HPDE6-E6E7 (cell line): ENCODE results near the gene MTG1.
A peak's percentile ranks its signal among the peaks of the same experiment; 100 is the strongest.

ENCODE experiments used
- DNase-seq: peaks from one replicate; pipeline ENCODE4 v3.0.0; 2011; ENCODE audit warnings: missing footprints; ENCODE audit errors: extremely low spot score

Gene MTG1, protein sequence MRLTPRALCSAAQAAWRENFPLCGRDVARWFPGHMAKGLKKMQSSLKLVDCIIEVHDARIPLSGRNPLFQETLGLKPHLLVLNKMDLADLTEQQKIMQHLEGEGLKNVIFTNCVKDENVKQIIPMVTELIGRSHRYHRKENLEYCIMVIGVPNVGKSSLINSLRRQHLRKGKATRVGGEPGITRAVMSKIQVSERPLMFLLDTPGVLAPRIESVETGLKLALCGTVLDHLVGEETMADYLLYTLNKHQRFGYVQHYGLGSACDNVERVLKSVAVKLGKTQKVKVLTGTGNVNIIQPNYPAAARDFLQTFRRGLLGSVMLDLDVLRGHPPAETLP

DNA sequence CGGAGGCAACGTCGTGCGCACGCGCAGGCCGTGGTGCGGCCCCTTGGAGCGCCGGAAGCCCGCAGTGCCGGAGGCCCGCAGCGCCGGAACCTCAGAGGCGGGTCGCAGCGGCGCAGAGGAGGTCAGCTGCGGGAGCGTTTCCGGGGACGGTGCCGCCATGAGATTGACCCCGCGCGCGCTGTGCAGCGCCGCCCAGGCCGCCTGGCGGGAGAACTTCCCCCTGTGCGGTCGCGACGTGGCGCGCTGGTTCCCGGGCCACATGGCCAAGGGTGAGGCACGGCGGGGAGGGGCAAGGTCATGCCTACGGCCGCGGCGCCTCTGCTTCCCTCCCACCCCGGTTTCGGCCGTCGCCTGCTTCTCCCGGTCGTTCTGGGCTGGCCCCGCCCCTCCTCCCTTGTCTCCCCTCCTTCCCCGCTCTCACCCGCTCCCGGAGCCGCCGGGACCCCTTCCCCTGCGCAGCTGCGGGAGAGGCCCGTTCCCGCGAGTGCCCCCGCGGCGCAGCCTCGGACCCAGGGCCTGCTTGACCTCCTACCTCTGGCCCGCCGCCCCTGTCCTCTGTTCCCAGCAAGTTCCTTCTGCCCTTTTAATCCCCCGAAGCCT, at the start of gene MTG1:
TSS of gene MTG1 (plus strand) at position 94 of the 600 bp plus-strand sequence. CDS start at position 158, 64 bp downstream.
- DNase-seq, result peak; percentile 94

DNA sequence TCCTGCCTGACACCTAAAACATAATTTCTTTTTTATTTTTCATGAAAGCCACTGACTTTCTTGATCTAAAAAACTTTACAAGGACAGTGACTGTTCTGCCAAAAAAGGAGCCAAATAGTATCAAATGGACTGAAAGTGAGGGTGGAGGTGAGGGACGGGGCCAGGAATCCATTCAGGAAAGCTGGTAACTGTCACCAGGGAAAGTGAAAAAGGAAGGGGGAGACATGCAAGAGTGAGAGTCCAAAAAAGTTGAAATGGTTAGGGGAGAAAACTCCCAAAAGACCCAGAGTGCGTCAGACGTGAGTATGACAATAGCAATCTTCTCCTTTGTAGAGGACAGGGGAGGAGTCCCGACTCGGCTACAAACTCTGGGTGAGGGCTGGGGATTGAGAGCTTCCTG, 49.7 kb upstream of the MTG1 start:
- DNase-seq, result no peak

DNA sequence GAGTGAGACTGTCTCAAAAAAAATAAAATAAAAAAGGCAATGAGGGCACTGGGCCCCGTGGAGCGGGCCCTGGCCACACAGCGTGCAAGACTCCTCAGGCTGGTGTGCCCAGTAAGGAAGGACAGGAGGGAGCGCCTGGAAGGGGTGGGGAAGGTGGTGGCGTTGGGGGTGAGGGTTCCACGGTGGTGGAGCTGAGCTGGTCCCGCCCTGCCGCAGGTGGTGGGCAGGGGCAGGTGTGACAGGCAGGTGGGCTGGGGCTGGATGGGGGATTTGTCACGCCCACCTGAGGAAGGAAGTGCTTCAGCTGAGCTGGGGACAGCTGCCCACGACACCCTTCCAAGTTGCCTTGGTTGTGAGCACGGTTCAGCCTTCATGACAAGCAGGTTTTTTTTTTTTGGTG, 47.5 kb upstream of the MTG1 start:
- no peak for DNase-seq

DNA sequence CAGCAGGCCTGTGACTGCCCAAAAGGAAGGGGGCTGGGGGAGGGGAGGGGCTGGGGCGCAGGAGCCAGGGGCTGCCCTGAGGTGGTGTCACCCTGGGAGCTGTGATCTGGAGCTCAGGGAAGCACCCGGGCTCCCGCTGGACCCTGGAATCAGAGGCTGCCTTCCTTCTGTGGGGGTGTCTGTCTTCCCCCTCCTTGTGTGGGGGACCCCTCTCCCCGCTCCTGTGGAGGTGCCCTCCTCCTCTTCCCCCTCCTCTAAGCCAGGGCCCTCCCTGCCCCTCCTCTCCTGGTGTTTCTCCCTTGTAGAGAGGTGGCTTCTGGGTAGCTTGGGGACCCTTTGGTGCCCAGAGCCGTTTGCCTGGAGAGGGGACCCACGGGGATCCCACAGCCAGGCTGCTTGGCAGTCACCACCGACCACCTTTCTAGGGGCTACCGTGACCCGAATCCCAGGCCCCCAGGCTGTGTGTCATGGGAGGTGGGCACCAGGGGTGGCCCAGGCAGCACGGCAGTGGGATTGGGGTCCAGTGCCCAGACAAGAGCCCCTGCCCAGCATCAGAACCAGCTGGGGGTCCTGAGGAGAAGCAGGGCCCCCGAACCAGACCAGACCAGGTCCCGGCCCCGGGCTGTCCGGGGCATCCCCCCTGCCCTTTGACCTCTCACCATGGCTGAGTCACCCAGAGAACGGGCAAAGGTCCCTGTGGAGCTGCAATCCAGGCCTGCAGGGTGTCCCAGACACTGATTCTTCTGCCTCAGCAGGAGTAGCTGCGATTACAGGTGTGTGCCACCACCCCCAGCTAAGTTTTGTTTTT, 46.0 kb upstream of the MTG1 start:
- no peak for DNase-seq

DNA sequence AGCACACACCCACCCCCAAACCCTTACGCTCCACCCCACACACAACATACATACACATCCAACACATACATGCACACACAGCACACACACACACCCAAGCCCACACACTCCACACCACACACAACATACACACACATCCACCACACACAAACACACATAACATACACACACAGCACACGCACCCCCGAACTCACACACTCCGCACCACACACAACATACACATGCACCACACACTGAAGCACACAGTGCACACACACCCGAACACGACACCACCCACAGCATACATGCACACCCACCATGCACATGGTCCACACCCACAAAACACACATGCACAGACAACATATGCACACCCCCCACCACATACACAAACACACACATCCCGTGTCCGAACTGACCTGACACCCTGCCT, 44.8 kb upstream of the MTG1 start:
- no peak for DNase-seq

DNA sequence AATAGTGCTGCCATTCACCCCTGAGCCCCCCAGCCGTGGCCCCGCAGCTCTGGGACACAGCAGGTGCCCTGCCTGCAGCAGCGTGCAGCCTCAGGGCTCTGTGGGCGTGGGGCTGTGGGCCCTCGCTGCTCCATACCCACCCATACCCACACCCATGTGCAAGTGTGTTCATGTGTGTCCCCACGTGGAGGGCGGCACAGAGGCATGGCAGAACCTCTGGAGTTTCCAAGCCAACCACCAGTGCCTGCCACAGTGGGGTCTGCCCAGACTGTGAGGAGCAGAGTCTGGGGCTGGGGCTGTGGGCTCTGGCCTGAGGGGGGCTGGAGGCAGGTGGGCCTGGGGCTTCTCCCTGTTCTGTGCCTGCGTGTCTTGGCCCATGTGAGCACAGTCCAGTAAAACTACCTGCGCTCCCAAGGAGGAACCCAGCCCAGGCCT, 44.4 kb upstream of the MTG1 start:
- DNase-seq, result no peak

DNA sequence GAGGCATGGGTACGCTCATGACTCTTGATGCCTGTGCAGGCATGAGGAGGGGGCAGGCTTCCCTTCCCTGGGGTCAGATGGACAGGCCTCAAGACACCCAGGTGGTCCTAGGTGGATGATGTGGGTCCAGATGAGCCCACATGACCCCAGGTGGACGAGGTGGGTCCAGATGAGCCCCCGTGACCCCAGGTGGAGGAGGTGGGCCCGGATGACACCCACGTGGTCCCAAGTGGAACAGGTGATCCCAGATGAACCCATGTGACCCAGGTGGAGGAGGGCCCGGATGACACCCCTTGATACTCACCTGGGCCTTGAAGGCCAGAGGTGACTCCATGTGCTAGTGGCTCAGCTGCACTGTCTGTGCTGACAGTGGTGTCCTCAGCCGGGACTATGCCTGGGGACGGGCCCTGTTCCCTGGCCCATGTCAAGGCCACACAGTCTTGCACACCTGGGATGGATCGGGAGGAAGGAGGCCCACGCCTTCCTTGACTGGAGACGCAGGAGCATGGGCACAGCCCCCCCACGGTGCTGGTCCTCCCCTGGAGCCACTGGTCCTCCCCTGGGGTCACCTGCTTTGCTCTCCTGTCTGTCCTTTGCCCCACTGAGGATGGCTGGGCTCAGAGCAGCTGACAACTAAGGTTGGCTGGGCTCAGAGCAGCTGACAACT, 43.5 kb upstream of the MTG1 start:
- DNase-seq, result no peak

DNA sequence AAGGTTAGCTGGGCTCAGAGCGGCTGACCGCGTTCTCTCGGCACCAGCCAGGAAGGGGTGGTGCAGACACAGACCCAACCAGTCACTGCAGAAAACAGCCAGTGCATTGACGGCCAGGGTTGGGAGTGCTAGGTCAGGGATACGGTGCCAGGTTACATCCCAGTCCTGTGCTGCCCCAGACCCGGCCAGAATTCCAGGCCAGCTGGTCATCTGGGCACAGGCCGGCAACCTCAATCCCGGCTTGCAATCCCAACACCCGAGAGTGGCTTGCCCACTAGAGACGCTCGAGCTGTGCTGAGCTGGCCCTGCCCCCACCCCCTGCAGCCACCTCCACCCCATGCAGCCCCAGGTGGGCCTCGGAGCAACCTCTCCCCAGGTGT, 43.0 kb upstream of the MTG1 start:
- DNase-seq, result no peak

DNA sequence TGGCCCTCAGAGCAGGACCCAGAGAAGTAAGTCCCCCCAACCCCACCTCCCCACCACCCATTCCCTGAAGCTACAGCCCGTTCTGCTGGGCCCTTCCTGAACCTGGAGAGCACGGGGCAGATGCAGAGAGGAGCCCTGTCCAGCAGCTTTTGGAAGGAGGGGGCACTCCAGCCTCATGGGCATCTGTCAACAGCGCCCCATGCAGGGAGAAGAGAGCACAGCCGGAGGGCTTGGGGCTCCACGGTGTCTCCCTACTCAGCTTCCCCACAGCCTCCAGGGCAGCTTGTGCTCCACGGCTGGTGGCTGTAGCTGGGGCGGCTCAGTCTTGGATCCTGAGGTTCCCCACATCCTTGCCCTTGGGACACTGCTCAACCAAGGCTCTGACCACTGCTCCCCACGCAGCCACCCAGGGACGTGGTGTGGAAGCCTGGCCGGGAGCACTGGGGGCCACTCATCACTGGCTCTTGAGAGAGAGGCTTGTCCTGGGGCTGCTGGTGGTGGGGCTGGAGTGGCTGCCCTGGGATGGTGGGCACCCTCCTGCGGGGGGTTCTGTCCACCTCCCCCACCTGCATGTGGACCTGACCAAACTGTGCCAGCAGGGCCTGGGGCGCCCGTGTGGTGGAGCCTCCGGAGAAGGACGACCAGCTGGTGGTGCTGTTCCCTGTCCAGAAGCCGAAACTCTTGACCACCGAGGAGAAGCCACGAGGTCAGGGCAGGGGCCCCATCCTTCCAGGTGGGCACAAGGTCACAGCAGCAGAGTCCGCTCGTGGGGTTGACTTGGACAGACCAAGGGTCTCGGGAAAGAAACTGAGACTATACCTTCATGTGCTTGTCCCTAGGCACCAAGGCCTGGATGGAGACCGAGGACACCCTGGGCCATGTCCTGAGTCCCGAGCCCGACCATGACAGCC, 42.3 kb upstream of the MTG1 start:
- no peak for DNase-seq

DNA sequence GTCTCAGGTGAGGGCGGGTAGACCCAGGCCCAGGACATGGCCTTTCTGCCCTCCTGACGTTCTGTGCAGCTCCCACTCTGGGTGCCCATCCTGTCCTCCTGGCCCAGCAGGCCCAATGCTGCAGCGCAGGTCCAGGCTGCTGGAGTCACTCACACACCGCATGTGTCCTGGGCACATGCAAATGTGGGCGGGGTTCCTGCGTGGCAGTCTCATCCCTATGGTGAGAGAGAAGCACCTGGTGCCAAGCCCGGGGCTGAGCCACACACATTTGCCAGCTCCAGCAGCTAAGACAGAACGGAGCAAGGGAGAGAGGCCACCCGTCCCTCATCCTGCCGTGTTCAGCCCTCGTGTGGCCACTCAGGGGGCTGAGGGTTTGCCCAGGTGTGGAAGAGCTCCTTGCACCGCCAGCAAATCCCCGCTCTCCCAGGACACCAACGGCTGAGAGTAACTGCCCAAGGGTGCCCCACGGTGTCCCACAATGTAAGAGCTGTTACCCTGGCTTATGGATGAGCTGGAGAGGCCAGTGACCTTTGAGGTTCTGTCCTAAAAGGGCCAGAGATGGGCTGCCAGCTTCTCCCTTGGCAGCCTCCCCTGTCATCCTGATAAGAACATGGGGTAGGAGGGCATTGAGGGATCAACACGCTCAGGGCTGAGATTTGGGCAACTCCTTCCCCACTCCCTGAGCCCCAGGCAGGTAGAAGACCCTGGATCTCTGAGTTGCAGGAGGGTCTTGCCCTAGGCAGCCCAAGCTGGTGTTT, 40.6 kb upstream of the MTG1 start:
- DNase-seq, result no peak

DNA sequence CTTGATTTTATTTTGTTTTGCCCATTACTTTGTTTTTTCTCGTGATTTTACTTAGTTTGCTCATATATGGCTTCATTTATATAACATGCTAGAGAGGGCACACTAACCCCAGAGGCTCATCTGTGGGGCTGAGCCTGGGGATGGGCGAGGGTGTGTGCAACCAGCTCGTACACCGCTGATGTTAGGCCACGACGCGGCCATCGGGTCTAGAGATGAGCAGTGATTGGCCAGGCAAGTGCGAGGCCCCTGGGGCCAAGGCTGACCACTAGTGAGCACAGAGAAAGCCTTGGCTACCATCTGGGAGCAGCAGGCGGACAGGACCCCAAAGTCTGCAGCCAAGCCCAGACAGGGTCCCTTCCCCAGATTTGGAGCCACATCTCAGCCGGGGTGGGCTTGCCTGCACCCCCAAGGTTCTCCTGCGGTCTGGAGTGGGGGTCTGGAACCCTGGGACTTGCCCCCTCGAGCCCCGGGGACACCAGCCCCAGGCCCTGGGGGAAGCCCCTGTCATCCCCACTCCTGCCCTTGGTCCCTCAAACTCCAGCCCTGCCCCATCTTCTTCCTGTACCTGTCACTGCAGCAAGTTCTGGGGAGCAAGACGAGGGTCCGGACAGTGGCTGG, 39.9 kb upstream of the MTG1 start:
- DNase-seq, result no peak

DNA sequence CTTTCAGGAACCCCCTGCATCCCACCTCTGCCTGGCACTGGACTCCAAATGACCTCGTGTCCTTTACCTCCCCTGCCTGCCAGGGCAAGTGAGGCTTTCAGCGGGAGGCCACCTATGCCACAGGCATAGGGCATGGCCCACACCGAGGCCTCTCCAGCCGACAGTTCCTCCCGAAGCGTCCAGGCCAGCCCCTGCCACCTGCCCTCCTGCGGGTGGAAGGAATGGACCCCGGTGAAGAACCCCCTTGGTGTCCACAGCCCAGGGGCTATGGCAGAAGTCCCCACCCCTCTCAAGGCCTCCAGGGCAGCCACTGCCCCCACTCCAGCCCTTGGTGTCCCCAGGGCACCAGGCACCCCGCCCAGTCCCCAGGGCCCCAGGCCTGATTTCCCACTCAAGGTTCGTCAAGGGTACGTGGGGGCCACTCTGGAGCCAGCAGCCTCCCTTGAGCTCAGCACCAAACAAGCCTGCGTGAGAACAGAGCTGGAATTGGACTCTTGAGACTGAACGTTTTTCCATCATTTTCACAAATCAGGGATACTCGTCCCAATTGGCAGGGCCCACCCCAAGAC, 39.2 kb upstream of the MTG1 start:
- no peak for DNase-seq

DNA sequence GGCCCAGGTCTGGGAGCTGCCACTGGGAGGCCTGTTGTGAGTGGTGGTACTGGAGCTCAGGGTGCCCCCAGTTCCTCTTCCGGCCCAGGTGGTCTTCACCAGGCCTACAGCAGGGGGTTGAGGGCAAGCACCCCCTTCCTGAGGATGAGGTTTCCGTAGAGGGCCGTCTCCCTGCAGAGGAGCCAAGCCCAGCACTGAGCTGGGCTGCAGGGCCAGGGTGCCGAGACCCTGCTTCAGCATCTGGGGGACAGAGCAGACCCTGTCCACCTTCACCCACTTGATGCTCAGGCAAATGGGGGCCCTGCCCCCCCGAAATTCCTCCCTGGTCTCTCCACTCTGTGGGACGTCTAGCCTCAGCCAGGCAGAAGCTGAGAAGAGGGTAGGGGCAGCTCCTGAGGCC, 38.7 kb upstream of the MTG1 start:
- no peak for DNase-seq

DNA sequence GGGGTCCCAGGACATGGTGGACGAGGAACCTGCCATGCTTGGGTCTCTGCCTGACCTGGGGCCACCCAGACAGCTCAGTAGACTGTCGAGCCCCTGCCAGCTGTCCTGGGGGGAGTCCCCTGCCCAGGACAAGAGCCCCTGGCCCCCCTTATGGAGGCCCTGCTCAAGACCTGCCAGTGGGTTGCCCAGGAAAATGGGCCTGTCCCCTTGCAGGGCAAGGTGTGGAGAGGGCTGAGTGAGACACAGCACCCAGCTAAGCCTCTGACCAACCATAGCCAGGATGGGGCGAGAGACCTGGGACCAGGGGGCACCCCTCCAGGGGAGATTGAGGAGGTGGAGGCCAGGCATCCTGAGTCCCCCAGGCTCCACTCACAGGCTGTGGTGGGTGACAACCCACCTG, 38.0 kb upstream of the MTG1 start:
- DNase-seq, result no peak

DNA sequence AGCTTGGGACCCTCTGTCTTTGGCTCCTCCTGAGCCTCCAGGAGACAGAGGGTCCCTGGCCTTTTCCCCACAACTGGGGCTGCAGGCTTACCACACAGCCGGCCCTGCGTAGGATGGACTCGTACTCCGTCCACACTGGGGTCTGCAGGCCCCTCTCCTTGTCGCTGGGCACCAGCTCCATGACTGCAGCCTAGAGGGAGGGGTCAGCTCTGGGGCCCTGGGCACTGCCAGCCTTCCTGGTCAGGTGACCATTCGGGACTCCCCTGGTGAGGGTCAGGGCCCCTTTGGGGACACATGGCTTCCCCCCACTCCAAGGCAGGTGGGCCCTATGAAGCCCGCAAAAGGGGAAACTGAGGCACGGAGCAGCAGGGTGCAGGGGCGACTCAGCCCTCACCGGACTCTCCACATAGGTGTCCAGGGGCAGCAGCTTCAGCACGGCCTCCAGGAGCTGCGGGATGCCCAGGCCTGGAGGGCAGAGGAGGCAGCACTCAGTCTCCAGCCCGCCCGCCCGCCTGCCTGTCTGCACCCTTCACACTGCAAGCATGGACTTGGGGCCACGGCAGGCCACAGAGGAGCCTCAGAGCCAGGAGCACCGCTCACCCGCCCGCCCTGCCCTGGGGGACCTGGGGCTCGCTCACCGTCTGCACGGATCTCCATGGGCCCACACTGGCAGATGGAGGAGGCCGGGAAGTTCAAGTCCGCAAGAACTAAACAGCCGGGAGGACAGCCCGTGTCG, 37.2 kb upstream of the MTG1 start:
- no peak for DNase-seq

DNA sequence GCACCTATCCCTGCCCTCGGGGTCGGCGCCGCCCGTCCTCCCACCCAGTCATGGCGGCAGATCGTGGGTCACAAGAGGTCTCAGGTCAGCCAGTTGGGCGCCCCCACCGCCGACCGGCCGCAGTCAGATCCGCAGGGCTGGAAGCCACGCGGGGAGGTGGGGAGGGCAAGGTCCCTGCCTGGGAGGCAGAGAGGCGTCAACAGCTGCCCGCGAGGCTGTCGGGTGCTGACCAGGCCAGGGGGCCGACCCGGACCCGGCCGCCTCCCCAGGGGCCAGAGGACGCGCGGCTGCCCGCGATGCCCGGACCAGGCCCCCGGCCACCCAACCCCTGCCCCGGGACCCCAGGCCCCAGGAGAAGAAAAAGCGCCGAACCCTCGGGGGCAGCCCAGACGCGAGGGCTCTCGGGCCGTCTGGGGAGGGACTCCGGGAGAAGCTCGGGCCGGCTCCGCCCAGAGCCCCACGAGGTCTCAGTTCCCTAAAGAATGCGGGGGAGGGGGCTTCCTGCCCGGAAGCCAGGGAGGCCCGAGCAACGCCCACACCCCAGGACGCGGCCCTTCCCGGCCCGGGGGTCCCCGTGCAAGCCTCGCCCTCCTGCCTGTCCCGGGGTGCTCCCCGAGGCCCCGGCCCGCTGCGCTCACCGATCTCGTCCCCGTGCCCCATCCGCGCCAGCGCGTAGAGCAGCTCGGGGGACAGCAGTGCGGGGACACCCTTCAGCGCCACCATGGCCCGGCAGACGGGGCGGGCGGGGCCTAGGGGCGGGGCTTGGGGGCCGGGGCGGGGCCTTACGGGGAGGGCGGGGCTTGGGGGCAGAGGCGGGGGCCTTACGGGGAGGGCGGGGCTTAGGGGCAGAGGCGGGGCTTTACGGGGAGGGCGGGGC, 36.4 kb upstream of the MTG1 start, which contains the start of gene FUOM:
TSS of gene FUOM (minus strand) at position 735 of the 877 bp plus-strand sequence. CDS start at position 723, 12 bp downstream.
- no peak for DNase-seq

DNA sequence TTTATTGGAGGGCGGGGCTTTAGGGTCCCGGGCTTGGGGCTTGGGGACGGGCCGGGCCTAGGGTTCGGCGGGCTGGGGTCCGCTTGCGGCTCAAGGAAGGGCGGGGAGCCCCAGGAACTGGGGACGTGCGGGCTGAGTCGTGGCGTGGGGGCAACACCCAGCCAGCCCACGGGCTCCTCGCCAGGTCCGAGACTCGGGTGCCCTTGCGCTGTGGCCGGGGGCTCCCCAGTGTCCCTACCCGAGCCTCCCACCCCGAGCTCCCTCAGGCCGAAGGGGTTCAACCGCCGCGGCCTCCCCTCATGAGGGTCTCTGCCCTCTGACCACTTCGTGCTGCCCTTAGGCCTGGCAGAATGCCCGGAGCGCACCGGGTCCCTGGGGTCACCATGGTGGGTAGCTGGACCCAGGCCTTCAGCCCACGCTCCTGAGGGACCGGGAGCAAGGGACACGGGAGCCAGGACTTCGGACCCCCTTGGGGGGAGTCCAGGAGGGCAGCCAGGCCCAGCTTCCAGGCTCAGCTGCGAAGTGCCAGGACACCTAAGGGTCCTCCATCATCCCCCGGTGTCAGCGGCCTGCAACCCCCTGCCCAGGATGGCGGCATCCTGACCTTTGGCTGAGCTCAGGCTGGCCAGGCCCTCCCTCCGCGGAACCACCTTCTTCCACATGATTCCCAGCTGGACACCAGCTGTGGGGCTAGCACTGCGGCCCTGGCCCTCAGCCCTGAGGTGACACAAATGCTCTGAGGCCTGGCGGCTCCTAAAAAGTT, 35.6 kb upstream of the MTG1 start:
- DNase-seq, result no peak
